Endothelial cell of umbilical vein (primary cell): Measurements from ENCODE around the gene NACAD. TPM values are rescaled to one million over a fixed set of nuclear protein-coding genes. Genes with fewer than 3 reads are reported as not detected.

Experiments
- BruUV-seq: library from RNA; stranded (reverse); fragments of 400-500 nt; replicated peaks from 2 replicates; lab custom pipeline; 2021; lab: Mats Ljungman, UMichigan
- CTCF ChIA-PET: fragments of 300-600, 350-600 bp; sonication (Branson Sonifier 250); formaldehyde crosslinking; loops from one replicate; lab custom pipeline; 2021; ENCODE audit warnings: antibody characterized with exemption, inconsistent platforms; lab: Charles Lee
- POLR2A ChIA-PET: fragments of 300-600, 350-600 bp; sonication (Branson Sonifier 250); formaldehyde crosslinking; loops from one replicate; lab custom pipeline; 2021; ENCODE audit warnings: antibody characterized with exemption, inconsistent platforms; lab: Charles Lee
- DNase-seq: peaks from one replicate; pipeline ENCODE4 v3.0.0-alpha.2; 2011; ENCODE audit warnings: low read depth, low spot score
- FAIRE-seq: peaks from 2 replicates; lab custom pipeline; 2011; peaks lifted over from hg19 to GRCh38; lab: Jason Lieb, UNC
- H2AFZ ChIP-seq: 2 replicates; pipeline ENCODE4 v1.6.0; 2012; ENCODE audit warnings: low read depth, low read length, control low read depth, inconsistent platforms
- H3K27ac ChIP-seq: 2 replicates; pipeline ENCODE4 v1.5.1; 2011; ENCODE audit warnings: low read depth, mild to moderate bottlenecking, control low read depth, low read length, moderate library complexity; ENCODE audit not compliant: insufficient read depth
- H3K27me3 ChIP-seq, 2 experiments: 2 replicates each; pipeline versions ENCODE4 v1.6.0 to v1.6.1; 2011; ENCODE audit warnings: low read length in 2 of 2, mixed read lengths in 1 of 2; ENCODE audit not compliant: control insufficient read depth in 2 of 2, insufficient read depth in 2 of 2
- H3K36me3 ChIP-seq, 2 experiments: 2 replicates in 1 of 2; 3 replicates in 1 of 2; pipeline ENCODE4 v1.5.1; 2011; ENCODE audit warnings: low read length in 2 of 2, mild to moderate bottlenecking in 1 of 2, moderate library complexity in 1 of 2; ENCODE audit not compliant: control insufficient read depth in 2 of 2, insufficient read depth in 2 of 2; ENCODE audit errors: extremely low read depth in 1 of 2
- H3K4me1 ChIP-seq: 3 replicates; pipeline ENCODE4 v1.5.1; 2011; ENCODE audit warnings: mild to moderate bottlenecking, low read length; ENCODE audit not compliant: control insufficient read depth, insufficient read depth; ENCODE audit errors: extremely low read depth
- H3K4me2 ChIP-seq: 2 replicates; pipeline ENCODE4 v1.6.1; 2011; ENCODE audit warnings: low read length, control low read depth, mixed read lengths; ENCODE audit not compliant: insufficient read depth
- H3K4me3 ChIP-seq, 3 experiments: fragments of 200-600 bp in 1 of 3; sonication (generic), shearing (Covaris generic) in 1 of 3; replicated peaks in 1 of 3; 2 replicates each; pipeline ENCODE4 v1.5.1; 2011 to 2016; ENCODE audit warnings: control low read depth in 3 of 3, low read length in 3 of 3, mild to moderate bottlenecking in 2 of 3, inconsistent platforms in 1 of 3, low read depth in 1 of 3, moderate library complexity in 1 of 3; ENCODE audit not compliant: insufficient read depth in 1 of 3
- H3K79me2 ChIP-seq: 2 replicates; pipeline ENCODE4 v1.6.0; 2012; ENCODE audit warnings: low read length, inconsistent platforms; ENCODE audit not compliant: control insufficient read depth, insufficient read depth
- H3K9ac ChIP-seq: replicated peaks from 2 replicates; pipeline ENCODE3; 2011; ENCODE audit warnings: low read length, control low read depth; ENCODE audit not compliant: insufficient read depth; ENCODE audit errors: extremely low read depth
- H3K9me1 ChIP-seq: replicated peaks from 3 replicates; pipeline ENCODE4 v1.6.0; 2011; ENCODE audit warnings: mild to moderate bottlenecking, low read length; ENCODE audit not compliant: control insufficient read depth, insufficient read depth; ENCODE audit errors: extremely low read depth
- H3K9me3 ChIP-seq: replicated peaks from 2 replicates; pipeline ENCODE4 v1.5.1; 2012; ENCODE audit warnings: low read length, inconsistent platforms; ENCODE audit not compliant: control insufficient read depth, insufficient read depth
- H4K20me1 ChIP-seq: replicated peaks from 2 replicates; pipeline ENCODE3; 2011; ENCODE audit warnings: mild to moderate bottlenecking, low read length; ENCODE audit not compliant: control insufficient read depth, insufficient read depth; ENCODE audit errors: extremely low read depth
- EZH2 ChIP-seq: IDR thresholded peaks from 2 replicates; pipeline ENCODE4 v1.6.1; 2012; ENCODE audit warnings: borderline replicate concordance, low read depth, mild to moderate bottlenecking, moderate library complexity, low read length, inconsistent platforms; ENCODE audit not compliant: severe bottlenecking
- FOS ChIP-seq: IDR thresholded peaks from 2 replicates; pipeline ENCODE4 v1.6.1; 2011; ENCODE audit warnings: mild to moderate bottlenecking, low read length, moderate library complexity, borderline replicate concordance; ENCODE audit not compliant: insufficient read depth
- GATA2 ChIP-seq: IDR thresholded peaks from 2 replicates; pipeline ENCODE4 v1.7.0; 2011; ENCODE audit warnings: low read depth, mild to moderate bottlenecking, moderate library complexity, mixed read lengths, low read length; ENCODE audit not compliant: insufficient read length, insufficient read depth
- JUN ChIP-seq: IDR thresholded peaks from 2 replicates; pipeline ENCODE4 v1.6.1; 2011; ENCODE audit warnings: borderline replicate concordance, low read depth; ENCODE audit not compliant: insufficient read length, insufficient read depth
- MYC ChIP-seq: IDR thresholded peaks from one replicate; pipeline ENCODE4 v1.6.1; 2011; ENCODE audit warnings: mild to moderate bottlenecking, low read depth, low read length
- POLR2A ChIP-seq: IDR thresholded peaks from 2 replicates; pipeline ENCODE4 v1.6.1; 2012; ENCODE audit warnings: low read depth, mild to moderate bottlenecking, control low read depth, low read length
- POLR2AphosphoS5 ChIP-seq: IDR thresholded peaks from 2 replicates; pipeline ENCODE4 v1.6.1; 2012; ENCODE audit warnings: low read depth, mild to moderate bottlenecking, control low read depth, low read length, moderate library complexity; ENCODE audit not compliant: insufficient read depth
- dilution Hi-C: fragments of 300-500 bp; cut with MboI; formaldehyde crosslinking; loops from one replicate; pipeline ENCODE4 v1.15.0; 2019; ENCODE audit warnings: low sequenced_read_pairs; ENCODE audit not compliant: extremely low pct_ligation_motif_present
- intact Hi-C: fragments of 100-400 bp; cut with micrococcal nuclease; formaldehyde crosslinking; loops from one replicate; pipeline ENCODE4 v1.10.0; 2022
- polyA plus RNA-seq, 4 experiments: library from polyadenylated mRNA; depleted of rRNA in 3 of 4; stranded (reverse) in 3 of 4; unstranded in 1 of 4; fragments of >200 nt; gene quantifications; 2 replicates each; pipeline versions ENCODE4 v1.2.1 to v1.2.3, GENCODE V29; 2011 to 2012; ENCODE audit warnings: missing spikeins in 1 of 4
- total RNA-seq: library from RNA; stranded (reverse); gene quantifications from 2 replicates; pipeline ENCODE4 v1.2.3, GENCODE V29; 2021
- TF ChIP-seq, protein P1 (sequence below): IDR thresholded peaks from 2 replicates; pipeline ENCODE4 v1.6.1; 2011; ENCODE audit not compliant: insufficient read depth, insufficient read length
- TF ChIP-seq, protein P2 (sequence below), 2 donors: IDR thresholded peaks; 1 replicate in 1 of 2; 2 replicates in 1 of 2; pipeline ENCODE4 v1.5.1; 2011; ENCODE audit warnings: low read length in 2 of 2, mild to moderate bottlenecking in 2 of 2, moderate library complexity in 2 of 2, control low read depth in 1 of 2, inconsistent platforms in 1 of 2, low read depth in 1 of 2; ENCODE audit not compliant: insufficient read depth in 1 of 2; ENCODE audit errors: extremely low read depth in 1 of 2

The NACAD gene
- total and polyA plus RNA-seq, 2 donors (not counting 3 experiments of a cell fraction or from before 2014, with no cell fraction given): 1.4 to 6.6 TPM

DNA sequence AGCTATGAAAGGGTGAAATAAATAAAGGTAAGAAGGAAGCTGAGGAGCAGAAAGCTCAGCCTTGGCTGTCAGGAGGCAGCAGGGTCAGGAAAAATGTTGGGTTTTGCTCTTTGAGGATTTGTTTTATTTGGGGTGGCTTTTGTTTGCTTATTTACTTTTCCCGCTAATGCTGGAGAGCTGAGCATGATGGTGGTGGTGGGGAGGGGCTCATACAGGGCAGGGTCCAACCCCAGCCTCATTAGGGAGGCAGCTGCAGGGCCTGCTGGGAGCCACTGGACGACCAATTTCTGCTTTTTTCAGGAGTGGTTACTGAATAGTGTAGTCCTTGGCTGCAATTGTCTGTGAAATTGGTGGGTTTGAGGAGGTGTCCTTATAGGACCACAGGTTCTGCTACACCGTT is 52.5 kb downstream of the NACAD start:
- FAIRE-seq (no peak), DNase-seq (no peak)
- Histone ChIP-seq H2AFZ (no peak overlapping the region), H3K27ac (no peak overlapping the region), H3K4me3 (no peak overlapping the region), H3K9ac (no peak overlapping the region), H3K36me3 (peaks cover 3 to 11% of the 10 kb centered on the region in 2 experiments), H3K4me1 (no peaks in the 10 kb centered on the region), H4K20me1 (peaks cover 4% of the 10 kb centered on the region), H3K27me3 (no peaks in the 10 kb centered on the region), H3K79me2 (peaks cover 44% of the 10 kb centered on the region), H3K4me2 (no peak overlapping the region), H3K9me1 (no peaks in the 10 kb centered on the region), H3K9me3 (no peaks in the 10 kb centered on the region)
- intact Hi-C loops (no loop called here), dilution Hi-C loops (no loop called here)
- ChIA-PET POLR2A (no interaction called here), CTCF (interaction anchor here (1.0 to 3.6 kb wide), 3 partner anchors 9 to 63 kb away, joined by 3 to 9 read pairs (median 3); no protein-coding TSS in a partner anchor)
- no TSS peak for BruUV-seq
- TF ChIP-seq POLR2AphosphoS5 (no peak), JUN (no peak), GATA2 (no peak), FOS (no peak), MYC (no peak), POLR2A (no peak), EZH2 (no peak)
- TF ChIP-seq, protein P1, sequence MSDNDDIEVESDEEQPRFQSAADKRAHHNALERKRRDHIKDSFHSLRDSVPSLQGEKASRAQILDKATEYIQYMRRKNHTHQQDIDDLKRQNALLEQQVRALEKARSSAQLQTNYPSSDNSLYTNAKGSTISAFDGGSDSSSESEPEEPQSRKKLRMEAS: no peak
- TF ChIP-seq, protein P2, sequence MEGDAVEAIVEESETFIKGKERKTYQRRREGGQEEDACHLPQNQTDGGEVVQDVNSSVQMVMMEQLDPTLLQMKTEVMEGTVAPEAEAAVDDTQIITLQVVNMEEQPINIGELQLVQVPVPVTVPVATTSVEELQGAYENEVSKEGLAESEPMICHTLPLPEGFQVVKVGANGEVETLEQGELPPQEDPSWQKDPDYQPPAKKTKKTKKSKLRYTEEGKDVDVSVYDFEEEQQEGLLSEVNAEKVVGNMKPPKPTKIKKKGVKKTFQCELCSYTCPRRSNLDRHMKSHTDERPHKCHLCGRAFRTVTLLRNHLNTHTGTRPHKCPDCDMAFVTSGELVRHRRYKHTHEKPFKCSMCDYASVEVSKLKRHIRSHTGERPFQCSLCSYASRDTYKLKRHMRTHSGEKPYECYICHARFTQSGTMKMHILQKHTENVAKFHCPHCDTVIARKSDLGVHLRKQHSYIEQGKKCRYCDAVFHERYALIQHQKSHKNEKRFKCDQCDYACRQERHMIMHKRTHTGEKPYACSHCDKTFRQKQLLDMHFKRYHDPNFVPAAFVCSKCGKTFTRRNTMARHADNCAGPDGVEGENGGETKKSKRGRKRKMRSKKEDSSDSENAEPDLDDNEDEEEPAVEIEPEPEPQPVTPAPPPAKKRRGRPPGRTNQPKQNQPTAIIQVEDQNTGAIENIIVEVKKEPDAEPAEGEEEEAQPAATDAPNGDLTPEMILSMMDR (IDR thresholded peaks at IDR 0.05; ENCODE audit: extremely low read depth in 1 of 2, insufficient read depth in 1 of 2, low read depth in 1 of 2, low read length in 2 of 2): no peak
